ENCODE measurements around the gene MRPS5.
"Not testable (repeated sequence)": the region's sequence is repeated elsewhere in the genome, so short reads cannot be mapped to it uniquely, and the experiment has no call there.

Gene MRPS5

GRCh38 chr2:95099910-95100309, 21.7 kb downstream of the MRPS5 start:
- TF ChIP-seq CTCF (IDR thresholded peaks at IDR 0.05; ENCODE audit: borderline replicate concordance, control extremely low read depth, extremely low read depth, insufficient read depth, missing control alignments), result no peak
- DNase-seq (ENCODE audit: low spot score), result no peak
- in situ Hi-C loops (cut with MboI; ENCODE audit: low sequenced_read_pairs, unreplicated experiment), result no loop called here

- DNase-seq (ENCODE audit: low spot score); in situ Hi-C loops (cut with MboI; ENCODE audit: low sequenced_read_pairs, unreplicated experiment): not testable (repeated sequence)
Observed at GRCh38 chr2:95098273-95098672, 23.3 kb downstream of the MRPS5 start.

- DNase-seq (ENCODE audit: low spot score), result no peak
- in situ Hi-C loops (cut with MboI; ENCODE audit: low sequenced_read_pairs, unreplicated experiment), result no loop called here
- no peak for TF ChIP-seq CTCF (IDR thresholded peaks at IDR 0.05; ENCODE audit: borderline replicate concordance, control extremely low read depth, extremely low read depth, insufficient read depth, missing control alignments)
Observed at GRCh38 chr2:95091885-95092555, 29.6 kb downstream of the MRPS5 start.

- in situ Hi-C loops (cut with MboI; ENCODE audit: low sequenced_read_pairs, unreplicated experiment), result no loop called here
- DNase-seq (ENCODE audit: low spot score), result no peak
- no peak for TF ChIP-seq CTCF (IDR thresholded peaks at IDR 0.05; ENCODE audit: borderline replicate concordance, control extremely low read depth, extremely low read depth, insufficient read depth, missing control alignments)
Observed at GRCh38 chr2:95087379-95087778, 34.2 kb downstream of the MRPS5 start.

GRCh38 chr2:95086017-95086416, 35.6 kb downstream of the MRPS5 start:
- DNase-seq (ENCODE audit: low spot score), result no peak
- no peak for TF ChIP-seq CTCF (IDR thresholded peaks at IDR 0.05; ENCODE audit: borderline replicate concordance, control extremely low read depth, extremely low read depth, insufficient read depth, missing control alignments)
- in situ Hi-C loops (cut with MboI; ENCODE audit: low sequenced_read_pairs, unreplicated experiment), result no loop called here

- in situ Hi-C loops (cut with MboI; ENCODE audit: low sequenced_read_pairs, unreplicated experiment), result no loop called here
- no peak for DNase-seq (ENCODE audit: low spot score)
- no peak for TF ChIP-seq CTCF (IDR thresholded peaks at IDR 0.05; ENCODE audit: borderline replicate concordance, control extremely low read depth, extremely low read depth, insufficient read depth, missing control alignments)
Observed at GRCh38 chr2:95082477-95082876, 39.1 kb downstream of the MRPS5 start.

- DNase-seq (ENCODE audit: low spot score), result no peak
- in situ Hi-C loops (cut with MboI; ENCODE audit: low sequenced_read_pairs, unreplicated experiment), result loop anchor here (10.0 kb wide), 1 partner anchor 64 kb away; no protein-coding TSS in a partner anchor
- no peak for TF ChIP-seq CTCF (IDR thresholded peaks at IDR 0.05; ENCODE audit: borderline replicate concordance, control extremely low read depth, extremely low read depth, insufficient read depth, missing control alignments)
Observed at GRCh38 chr2:95079199-95079683, 42.4 kb downstream of the MRPS5 start.

Measured in GM13976 (cell line).